GM21528 (cell line): Measurements from ENCODE around the gene KLF18.
"Not testable (repeated sequence)": the region's sequence is repeated elsewhere in the genome, so short reads cannot be mapped to it uniquely, and the experiment has no call there.

Experiments
- ATAC-seq: cut with Tn5 transposase; IDR thresholded peaks from one replicate; pipeline ENCODE4 v1.9.1; 2021; ENCODE audit warnings: mild to moderate bottlenecking, moderate library complexity; ENCODE audit not compliant: unreplicated experiment, low FRiP score

Gene KLF18

DNA sequence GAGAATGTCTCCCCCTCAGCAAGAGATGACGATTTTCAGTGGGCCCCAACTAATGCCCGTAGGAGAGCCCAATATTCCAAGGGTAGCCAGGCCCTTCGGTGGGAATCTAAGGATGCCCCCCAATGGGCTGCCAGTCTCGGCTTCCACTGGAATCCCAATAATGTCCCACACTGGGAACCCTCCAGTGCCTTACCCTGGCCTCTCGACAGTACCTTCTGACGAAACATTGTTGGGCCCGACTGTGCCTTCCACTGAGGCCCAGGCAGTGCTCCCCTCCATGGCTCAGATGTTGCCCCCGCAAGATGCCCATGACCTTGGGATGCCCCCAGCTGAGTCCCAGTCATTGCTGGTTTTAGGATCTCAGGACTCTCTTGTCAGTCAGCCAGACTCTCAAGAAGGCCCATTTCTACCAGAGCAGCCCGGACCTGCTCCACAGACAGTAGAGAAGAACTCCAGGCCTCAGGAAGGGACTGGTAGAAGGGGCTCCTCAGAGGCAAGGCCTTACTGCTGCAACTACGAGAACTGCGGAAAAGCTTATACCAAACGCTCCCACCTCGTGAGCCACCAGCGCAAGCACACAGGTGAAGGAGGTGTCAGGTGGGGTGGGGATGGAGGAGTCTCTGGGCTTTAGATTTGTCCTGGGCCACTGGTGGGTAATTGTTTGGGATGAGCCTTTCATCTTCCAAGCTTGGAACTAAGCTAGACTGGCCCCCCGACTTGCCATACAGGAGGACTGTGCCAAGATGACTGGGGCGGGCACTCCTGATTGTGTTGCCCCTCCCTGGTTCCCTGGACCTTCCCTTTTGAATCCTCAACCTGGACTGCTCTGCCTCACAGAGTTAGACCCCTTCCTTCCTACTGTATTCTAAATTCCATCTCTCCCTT, 11.6 kb downstream of the KLF18 start:
- no peak for ATAC-seq

DNA sequence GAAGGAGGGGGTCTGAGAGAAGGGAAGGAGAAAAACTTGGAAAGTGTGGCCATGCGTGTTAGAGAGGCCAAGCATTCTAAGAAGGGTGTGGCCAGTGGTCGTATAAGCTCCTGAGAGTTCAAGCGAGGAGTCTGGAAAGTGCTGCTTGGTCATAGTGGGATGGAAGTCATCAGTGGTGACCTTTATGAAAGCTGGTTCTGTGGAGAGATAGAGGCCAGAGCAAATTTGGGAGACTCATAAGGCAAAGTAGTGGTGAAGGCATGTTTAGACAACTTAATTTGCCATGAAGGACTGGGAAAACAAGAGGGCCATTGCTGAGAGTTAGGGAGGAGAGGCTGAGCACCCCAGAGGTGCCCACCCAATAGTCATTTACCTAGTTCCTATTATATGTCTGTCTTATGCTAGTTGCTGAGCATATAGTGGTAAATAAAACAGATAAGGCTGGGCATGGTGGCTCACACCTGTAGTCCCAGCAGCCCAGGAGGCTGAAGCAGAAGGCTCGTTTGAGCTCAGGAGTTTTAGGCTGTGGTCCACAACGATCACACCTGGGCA, 21.0 kb downstream of the KLF18 start:
- ATAC-seq, result no peak

DNA sequence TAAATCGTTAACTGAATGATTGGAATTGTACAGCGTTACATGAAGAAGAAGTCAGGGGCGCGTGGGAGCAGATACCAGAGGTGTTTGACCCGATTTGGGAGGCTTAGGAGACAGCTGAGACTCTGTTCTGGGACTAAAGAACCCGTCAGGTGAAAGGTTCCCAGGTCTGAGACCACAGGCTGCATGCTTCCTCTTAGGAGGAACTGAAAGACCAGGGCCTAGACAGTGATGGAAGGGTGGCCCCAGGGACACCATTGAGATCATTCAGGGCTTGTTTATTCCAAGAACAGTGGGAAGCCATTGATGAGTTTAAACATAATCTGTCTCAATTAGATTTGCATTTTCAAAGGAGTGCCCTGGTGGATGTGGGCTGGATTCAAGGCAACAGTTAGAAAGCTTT, 21.9 kb downstream of the KLF18 start:
- no peak for ATAC-seq

- ATAC-seq, result no peak
Observed at GRCh38 chr1:44118682-44119081, 22.7 kb downstream of the KLF18 start, which contains the start of gene KLF17. Gene KLF17 (plus strand): TSS chr1:44118821. CDS start chr1:44118908, 87 bp downstream.

DNA sequence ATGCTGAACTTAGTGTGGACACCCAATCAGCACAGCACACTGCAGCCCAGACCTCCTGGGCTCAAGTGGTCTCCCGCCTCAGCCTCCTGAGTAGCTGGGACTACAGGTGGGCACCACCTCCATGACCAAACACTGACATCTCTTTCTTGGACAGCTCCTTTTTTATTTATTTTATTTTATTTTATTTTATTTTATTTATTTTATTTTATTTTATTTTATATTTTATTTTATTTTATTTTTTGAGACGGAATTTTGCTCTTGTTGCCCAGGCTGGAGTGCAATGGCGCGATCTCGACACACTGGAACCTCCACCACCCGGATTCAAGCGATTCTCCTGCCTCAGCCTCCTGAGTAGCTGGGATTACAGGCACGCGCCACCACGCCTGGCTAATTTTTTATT, 24.2 kb downstream of the KLF18 start:
- ATAC-seq, result not testable (repeated sequence)

GRCh38 chr1:44114098-44114497, 27.3 kb downstream of the KLF18 start:
- no peak for ATAC-seq

DNA sequence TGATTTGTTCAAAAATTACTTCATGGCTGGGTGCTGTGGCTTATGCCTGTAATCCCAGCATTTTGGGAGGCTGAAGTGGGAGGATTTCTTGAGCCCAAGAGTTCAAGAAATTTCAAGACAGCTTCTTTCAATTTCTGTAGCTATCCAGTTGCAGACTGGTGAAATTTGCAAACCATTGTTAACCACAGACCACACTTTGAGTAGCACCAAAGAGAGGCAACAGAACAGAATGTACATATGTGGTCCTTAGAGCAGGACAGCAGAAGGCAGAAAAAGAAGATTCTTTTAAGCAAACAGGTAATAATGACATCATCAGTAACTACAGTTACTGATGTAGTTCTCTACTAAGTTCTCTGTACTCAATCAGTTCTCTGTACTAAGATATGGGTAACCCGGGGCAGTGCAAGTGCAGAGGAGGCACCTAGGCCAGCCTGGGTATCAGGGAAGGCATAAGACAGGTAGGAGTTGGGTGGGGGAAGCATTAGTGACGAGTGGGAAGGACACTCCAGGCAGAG, 28.3 kb downstream of the KLF18 start:
- no peak for ATAC-seq

- no peak for ATAC-seq
Observed at GRCh38 chr1:44112486-44112885, 28.9 kb downstream of the KLF18 start.

DNA sequence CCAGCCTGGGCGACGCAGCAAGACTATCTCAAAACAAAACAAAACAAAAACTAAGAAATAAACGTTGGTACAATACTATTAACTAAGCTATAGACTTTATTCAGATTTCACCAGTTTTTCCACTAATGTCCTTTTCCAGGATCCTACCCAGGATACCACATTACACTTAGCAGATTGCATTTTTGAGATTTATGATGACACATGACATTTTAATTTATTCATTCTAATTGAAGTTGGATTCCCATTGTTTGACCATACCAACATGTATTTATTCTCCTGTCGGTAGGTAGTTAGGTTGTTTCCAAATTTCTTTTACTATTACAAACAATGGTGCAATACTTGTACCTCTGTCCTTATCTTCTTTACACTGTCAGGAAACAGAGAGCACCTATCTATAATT, 29.6 kb downstream of the KLF18 start:
- no peak for ATAC-seq

DNA sequence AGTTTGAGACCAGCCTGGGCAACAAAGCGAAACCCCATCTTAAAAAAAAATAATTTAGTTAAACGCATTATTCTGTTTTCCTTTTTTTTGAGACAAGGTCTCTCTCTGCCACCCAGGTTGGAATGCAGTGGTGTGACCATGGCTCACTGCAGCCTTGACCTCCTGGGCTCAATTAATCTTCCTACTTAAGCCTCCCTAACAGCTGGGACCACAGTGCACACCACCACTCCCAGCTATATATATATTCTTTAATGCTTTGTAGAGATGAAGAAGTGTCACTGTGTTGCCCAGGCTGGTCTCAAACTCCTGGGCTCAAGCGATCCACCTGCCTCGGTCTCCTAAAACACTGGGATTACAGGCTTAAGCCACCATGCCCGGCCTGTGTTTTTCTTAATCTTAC, 30.5 kb downstream of the KLF18 start:
- ATAC-seq, result no peak

DNA sequence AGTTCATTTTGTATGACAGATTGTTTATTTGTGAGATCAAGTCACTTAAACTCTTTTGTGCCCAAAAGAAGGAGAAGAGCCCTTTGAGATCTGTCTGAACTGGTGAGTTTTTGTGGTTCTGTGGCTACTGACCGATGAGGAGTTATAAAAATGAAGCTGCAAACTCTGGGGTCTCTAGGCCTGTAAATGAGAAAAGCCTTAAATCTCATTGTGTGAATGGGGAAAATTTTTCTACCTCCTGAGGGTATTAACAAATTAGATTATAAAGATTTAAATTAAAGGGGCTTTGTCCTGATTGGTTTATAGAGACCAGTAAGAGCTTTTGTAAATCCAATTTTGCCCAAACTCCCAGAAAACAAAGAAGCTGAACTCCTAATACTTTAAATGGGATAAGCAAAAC, 32.5 kb downstream of the KLF18 start:
- ATAC-seq, result no peak

GRCh38 chr1:44108241-44108640, 33.2 kb downstream of the KLF18 start:
- no peak for ATAC-seq

- ATAC-seq, result no peak
Observed at GRCh38 chr1:44105810-44106209, 35.6 kb downstream of the KLF18 start.

- no peak for ATAC-seq
Observed at GRCh38 chr1:44103270-44104131, 37.9 kb downstream of the KLF18 start.

GRCh38 chr1:44101328-44101727, 40.1 kb downstream of the KLF18 start:
- no peak for ATAC-seq

DNA sequence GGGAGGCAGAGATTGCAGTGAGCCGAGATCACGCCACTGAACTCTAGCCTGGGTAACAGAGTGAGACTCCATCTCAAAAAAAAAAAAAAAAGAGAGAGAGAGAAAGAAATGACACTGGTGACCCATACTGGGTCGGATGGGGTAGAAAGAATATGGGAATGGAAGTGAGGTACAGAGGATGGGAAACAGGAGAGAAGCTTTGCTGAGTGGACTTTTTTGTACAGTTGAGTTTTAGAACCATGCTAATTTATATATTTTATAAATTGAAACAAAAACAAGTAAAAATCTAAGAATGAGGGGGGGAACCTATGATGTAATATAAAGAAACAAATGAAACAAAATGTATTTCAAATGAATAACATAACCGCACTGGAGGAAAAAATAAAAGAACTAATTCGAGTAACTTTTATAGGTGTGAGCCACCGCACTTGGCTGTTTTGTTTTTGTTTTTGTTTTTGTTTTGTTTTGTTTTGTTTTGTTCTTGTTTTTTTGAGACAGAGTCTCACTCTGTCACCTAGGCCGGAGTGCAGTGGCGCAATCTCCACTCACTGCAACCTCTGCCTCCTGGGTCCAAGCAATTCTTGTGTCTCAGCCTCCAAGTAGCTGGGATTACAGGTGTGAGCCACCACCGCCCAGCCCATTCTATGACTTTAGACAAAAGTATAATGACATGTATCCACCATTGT, 41.1 kb downstream of the KLF18 start:
- no peak for ATAC-seq

- no peak for ATAC-seq
Observed at GRCh38 chr1:44094047-44094446, 47.4 kb downstream of the KLF18 start.

DNA sequence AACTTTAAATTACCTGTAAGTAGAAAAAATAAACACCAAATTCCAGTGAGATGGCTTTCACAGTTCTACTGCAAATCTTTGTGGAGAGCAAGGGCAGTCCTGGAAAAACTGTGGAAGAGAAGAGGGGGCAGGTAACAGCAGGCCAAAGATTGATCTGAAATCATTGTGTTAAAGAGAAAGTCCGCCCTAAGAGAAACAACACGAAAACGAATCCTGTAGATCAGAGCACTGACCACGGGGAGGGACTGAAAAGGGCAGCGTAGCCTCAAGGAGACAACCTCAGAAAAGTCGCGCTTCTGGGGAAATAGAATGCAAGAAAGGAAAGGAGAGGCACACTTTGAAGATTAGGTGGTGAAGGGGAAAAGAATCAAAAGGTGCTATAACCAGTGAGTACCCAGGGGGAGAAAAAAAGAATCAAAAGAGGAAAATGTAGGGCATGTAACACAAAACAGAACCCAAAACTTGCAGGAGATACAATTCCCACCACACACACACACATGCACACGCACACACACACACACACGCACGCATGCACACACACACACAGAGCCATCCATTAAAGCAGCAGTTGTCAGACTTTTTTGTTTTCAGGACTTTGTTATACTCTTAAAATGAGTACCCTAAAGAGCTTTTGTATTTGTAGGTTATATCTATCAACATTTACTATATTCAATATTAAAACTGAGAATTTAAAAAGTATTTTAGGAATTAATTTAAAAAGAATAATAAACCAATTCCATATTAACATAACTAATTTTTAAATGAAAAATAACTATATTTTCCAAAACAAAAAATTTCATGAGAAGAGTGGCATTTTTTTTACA, 50.8 kb downstream of the KLF18 start:
- no peak for ATAC-seq

- ATAC-seq, result no peak
Observed at GRCh38 chr1:44089371-44090048, 51.9 kb downstream of the KLF18 start.
